GM18858 (cell line): ENCODE measurements around the gene SHISA7.
A peak's percentile ranks its signal among the peaks of the same experiment; 100 is the strongest.

Source experiments
- ATAC-seq: cut with Tn5 transposase; IDR thresholded peaks from one replicate; pipeline ENCODE4 v1.9.1; 2021; ENCODE audit not compliant: unreplicated experiment

SHISA7 gene

GRCh38 chr19:55464039-55464661, 21.1 kb upstream of the SHISA7 start:
- ATAC-seq, result no peak

DNA sequence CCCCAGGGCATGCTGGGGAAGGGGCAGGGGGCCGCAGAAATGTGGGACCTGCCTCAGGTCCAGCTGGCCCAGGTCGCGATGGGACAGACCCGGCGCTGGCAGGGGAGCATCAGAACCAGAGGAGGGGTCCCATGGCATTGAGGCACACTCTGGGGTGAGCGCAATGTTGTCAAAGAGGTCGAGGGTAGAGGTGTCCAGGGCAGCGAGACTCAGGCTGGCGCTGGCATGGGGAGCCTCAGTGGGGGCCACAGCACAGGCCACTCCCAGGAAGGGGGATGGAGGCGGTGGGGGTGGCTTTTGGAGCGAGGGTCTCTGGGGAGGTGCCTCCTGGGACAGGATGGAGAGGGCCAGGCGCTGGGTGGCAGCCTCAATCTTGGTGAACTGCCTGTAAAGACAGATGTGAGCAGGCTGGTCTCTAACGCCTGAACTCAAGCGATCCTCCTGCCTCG, 20.5 kb upstream of the SHISA7 start:
- no peak for ATAC-seq

DNA sequence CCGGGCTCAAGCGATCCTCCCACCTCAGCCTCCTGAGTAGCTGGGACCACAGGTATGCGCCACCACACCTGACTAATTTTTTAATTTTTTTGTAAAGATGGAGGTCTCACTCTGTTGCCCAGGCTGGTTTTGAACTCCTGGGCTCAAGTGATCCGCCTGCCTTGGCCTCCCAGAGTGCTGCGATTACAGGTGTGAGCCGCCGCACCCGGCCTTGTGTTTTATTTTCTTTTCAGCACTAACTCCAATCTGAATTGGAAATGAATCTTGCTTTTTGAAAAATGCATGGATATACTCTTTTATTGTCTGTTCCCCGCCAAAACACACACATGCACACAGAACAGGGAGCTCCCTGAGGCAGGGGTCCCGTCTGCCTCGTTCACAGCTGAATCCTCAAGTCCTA, 19.6 kb upstream of the SHISA7 start:
- ATAC-seq, result no peak

DNA sequence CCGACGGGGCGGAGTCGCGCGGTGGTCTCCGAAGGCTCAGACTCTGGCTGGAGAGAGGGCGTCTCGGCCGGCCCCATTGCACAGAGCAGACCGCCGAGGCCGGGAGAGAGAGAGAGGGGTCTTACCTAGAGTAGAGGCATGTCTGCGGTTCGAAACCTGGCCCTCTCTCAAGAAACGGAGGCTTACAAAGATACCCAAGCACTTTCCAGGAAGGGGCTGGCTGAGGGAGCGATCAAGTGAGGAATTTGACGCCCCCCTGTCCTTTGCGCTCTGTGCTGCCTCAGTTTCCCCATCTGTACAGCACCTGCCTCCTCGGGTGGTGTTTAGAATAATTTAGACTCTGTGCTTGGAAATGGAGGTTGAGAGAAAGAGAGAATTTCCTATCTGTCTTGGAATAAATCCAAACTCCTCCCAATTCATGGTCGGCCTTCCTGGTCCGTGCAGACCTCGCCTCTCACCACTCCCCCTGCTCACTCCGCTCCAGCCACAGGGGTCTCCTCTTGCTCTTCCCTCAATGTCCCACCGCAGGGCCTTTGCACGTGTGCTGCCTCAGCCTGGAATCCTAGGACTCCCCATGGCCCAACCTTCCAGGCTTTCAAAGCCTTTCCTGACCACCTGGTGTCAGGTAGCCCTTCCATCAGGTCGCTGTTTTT, 19.0 kb upstream of the SHISA7 start:
- no peak for ATAC-seq

- peak; percentile 78 for ATAC-seq
Observed at GRCh38 chr19:55461259-55461973, 18.3 kb upstream of the SHISA7 start, which contains the start of gene ISOC2. TSS of gene ISOC2 (minus strand) at chr19:55461642. CDS start at chr19:55456486, 5,156 bp downstream.

DNA sequence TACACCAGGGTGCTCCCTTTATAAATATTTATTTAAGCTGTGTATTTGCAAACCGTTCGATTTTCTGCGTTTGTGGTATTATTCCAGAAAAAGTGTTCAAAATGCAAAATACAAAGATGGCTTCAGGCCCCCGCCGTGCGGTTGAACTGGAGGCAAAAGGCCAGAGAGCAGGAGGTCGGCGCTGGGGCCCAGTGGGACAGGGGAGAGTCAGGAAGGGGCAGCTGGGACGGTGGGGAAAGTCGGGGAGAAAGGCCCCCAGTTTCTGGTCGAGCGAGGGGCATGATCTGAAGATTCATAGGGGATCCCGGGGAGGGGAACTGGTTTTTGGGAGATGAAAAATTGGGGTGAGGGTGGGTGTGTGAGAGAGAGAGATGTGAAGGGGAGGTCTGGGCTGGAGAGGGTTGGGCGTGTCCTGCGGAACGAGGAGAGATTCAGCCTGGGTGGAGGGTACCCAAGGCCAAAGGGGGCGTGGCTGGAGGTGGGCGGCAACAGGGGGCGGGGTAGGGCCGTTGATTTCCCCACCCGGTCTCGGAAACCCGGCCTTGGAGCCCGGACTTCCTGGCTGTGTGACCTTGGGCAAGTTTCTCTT, 17.7 kb upstream of the SHISA7 start:
- no peak for ATAC-seq

DNA sequence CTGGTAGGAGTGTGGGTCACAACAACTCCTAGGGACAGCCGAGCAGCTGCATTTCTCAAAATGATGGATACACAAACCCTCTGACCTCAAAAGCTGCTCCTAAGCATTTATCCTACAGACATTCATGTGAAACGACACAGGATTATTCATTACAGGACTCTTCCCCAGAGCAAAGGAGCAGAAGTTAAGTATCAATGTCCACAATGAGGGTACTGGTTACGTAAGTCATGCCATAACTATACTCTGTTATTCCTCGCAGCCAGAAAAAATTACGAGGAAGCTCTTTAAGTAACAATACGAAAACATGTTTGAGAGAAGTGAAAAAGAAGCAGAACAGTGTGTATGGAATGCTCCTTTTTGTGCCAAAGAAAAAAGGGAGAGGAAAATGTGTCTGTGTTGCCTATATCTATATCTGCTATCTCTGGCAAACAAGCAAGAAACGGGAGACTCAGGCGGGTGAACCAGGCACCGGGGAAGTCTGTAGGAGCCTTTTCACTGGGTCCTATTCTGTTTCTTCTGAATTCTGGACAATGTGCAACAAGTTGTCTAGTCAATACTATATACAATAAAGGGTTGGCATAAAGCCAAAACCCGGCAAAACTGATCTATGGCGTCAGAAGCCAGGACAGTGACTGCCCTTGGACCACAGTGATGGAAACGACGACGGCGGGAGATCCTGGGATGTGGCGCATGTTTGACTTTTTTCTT, 17.0 kb upstream of the SHISA7 start:
- no peak for ATAC-seq

DNA sequence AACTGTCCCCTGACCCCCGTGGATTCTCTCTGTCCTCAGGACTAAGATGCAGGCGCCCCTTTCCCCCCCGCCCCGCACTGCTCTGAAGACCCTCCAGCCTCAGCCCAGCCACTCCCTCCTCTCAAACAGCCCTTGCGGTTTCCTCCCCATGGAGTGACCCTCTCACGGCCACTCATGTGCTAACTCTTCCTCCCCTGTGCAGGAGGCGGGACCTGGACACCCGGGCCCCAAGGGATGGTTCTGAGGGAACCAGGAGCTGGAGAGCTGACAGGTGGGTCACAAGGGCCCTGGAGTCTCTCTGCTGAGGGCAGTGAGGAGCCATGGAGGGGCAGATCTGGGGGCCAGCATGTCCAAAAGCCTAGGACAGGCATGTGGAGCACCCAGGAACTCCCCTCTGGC, 16.4 kb upstream of the SHISA7 start:
- ATAC-seq, result no peak

DNA sequence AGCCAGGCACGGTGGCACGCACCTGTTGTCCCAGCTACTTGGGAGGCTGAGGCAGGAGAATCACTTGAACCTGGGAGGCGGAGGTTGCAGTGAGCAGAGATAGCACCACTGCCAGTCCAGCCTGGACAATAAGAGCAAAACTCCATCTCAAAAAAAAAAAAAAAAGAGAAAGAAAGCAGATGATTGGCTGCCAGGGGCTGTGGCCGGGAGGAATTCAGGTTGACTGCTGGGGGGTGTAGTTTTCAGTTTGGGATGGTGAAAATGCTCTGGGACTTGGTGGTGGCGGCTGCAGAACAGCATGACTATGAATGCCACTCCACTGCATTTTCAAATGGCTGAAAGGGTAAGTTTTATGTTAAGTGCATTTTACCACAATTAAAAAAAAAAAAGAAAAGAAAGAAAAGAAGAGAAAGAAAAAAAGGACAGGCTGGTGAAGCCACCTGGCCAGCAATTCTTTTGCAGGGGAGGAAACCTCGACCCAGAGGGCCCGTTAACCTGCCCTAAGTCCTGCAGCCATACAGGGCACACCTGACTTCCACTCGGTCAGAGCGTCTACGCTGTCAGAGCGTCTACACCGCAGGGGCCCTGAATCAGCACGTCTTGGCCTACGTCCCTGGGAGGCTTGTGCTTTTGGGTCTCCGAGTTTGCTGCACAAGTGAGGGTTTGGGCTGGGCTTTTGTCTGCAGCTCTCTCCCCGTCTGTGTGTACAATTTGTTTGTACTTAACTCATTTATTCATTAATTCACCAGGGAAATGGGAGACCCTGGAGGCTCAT, 14.8 kb upstream of the SHISA7 start:
- ATAC-seq, result no peak

DNA sequence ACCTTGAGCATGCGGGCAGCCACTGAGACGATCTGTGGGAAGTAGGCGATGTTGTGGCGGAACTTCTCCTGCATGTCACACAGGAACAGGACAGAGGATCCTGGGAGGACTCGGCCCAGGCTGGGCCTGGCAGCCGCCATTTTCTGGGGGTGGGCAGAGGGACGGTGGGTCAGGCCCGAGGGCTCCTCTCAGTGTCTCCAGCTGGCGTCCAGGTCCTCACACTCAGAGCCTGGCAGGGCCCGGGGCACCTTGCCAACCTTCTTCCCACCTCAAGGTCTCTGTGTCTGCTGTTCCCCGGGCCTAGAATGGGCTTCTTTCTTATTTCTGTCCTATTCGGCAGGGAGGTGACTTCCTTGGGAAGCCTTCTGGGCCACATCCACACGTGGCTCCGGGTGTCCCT, 13.2 kb upstream of the SHISA7 start:
- ATAC-seq, result no peak

DNA sequence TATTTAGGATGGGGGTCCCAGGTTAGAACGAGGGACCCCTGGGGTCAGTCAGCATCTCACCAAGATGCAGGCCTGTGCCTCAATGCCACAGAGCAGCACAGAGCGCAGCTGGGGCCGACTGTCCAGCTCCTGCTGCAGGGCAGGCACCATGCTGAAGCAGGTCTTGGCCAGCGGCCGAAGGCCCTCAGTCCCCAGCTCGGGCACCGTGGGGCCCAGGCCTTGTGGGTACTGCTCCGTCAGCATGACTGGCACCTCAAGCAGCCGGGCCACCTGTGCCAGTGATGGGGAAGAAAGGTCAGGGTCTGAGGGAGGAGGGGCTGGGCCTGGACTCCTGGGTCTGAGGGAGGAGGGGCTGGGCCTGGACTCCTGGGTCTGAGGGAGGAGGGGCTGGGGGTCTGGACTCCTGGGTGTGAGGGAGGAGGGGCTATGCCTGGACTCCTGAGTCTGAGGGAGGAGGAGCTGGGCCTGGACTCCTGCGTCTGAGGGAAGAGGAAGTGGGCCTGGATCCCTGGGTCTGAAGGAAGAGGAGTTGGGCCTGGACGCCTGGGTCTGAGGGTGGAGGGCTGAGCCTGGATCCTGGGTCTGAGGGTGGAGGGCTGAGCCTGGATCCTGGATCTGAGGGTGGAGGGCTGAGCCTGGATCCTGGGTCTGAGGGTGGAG, 12.6 kb upstream of the SHISA7 start:
- ATAC-seq, result no peak

- no peak for ATAC-seq
Observed at GRCh38 chr19:55454787-55455243, 11.7 kb upstream of the SHISA7 start.

DNA sequence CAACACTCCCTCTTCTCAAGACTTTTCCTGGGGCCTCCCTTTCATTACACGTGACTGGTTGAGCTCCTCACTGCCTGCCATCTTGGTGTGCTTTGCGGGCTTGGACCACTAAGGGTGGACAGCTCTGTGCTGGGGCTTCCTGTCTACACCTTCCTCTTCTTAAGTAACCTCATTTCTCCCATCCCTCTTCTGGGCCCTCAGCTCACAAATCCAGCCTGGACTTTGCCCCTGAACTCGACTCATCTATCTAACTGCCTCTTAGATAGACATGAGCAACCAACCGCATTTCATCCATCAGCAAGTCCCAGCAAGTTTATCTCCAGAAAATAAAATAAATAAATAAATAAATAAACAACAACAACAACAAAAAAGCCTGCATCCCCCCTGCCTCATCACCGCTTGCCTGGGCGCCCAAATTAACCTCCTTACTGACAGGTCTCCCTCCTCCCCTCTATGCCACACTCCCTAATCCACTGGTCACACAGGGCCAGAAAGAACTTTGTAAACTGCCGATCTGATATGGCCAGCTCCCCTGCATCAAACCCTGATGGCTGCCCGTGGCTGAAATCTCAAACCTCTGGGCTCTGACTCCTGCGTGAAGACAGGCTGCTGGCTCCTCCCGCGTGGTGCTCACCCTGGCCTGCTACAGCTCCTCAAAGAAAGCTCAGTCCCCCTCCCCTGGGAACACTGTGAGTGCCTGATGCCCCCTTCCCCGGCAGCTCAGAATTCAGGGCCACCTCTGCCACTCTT, 10.6 kb upstream of the SHISA7 start:
- no peak for ATAC-seq

- ATAC-seq, result no peak
Observed at GRCh38 chr19:55452749-55453346, 9.7 kb upstream of the SHISA7 start.

DNA sequence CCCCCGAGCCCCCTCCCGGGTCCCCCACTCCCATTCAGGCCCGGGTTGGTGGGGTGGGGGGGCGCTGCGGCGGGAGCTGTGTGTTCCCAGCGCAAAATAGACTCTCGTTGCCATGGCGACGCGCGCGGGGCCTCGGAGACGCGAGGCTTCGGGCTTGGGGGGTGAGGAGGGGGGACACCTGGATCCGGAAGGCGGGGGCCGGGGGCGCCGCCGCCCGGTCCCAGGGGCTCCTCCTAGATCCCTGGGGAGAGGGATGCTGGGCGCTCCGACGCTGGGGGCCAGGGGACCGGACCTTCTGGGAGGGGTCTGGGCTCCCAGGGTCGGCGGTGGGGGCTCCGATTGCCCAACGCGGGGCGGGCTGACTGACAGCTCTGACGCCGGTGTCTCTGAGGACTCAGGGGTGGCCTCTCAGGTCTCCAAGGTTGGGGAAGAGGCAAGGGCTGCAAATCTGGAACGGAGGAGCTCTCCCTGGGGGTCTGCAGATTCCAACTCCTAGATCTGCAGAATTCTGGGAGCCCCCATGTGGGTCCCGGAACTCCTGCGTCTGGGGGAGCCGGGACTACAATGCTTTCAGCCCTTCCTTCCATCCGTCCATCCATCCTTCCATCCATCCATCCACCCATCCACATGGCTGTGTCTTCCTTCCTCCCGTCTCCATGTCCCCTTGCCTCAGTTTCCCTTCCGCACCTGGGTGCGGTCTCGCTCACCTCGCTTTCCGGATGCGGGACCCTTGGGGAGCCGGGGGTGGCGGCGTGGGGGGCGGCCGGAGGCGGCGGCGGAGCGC, 9.1 kb upstream of the SHISA7 start:
- no peak for ATAC-seq

GRCh38 chr19:55451163-55451964, 8.3 kb upstream of the SHISA7 start:
- no peak for ATAC-seq

GRCh38 chr19:55449469-55449868, 6.4 kb upstream of the SHISA7 start:
- ATAC-seq, result no peak
